Glutamatergic neuron (in vitro differentiated cells): ENCODE measurements around the gene DIDO1. TPM values are rescaled to one million over a fixed set of nuclear protein-coding genes. Genes with fewer than 3 reads are reported as not detected.

Experiments used
- DNase-seq: peaks from one replicate; pipeline ENCODE4 v3.0.0; 2022
- H3K27ac Mint-ChIP-seq: one replicate; pipeline ENCODE4 v1.8.0; 2020; ENCODE audit warnings: mild to moderate bottlenecking, mixed read lengths, inconsistent platforms; ENCODE audit not compliant: unreplicated experiment
- H3K27me3 Mint-ChIP-seq: one replicate; pipeline ENCODE4 v1.8.0; 2020; ENCODE audit warnings: mild to moderate bottlenecking, moderate library complexity, mixed read lengths, inconsistent platforms; ENCODE audit not compliant: unreplicated experiment
- H3K36me3 Mint-ChIP-seq: one replicate; pipeline ENCODE4 v1.8.0; 2020; ENCODE audit warnings: mild to moderate bottlenecking, mixed read lengths, inconsistent platforms; ENCODE audit not compliant: unreplicated experiment
- H3K4me1 Mint-ChIP-seq: one replicate; pipeline ENCODE4 v1.8.0; 2020; ENCODE audit warnings: mild to moderate bottlenecking, low read depth, mixed read lengths, inconsistent platforms; ENCODE audit not compliant: unreplicated experiment
- H3K4me3 Mint-ChIP-seq: one replicate; pipeline ENCODE4 v1.8.0; 2020; ENCODE audit warnings: mild to moderate bottlenecking, mixed read lengths, inconsistent platforms; ENCODE audit not compliant: unreplicated experiment
- H3K9me3 Mint-ChIP-seq: one replicate; pipeline ENCODE4 v1.8.0; 2020; ENCODE audit warnings: mild to moderate bottlenecking, moderate library complexity, mixed read lengths, inconsistent platforms; ENCODE audit not compliant: unreplicated experiment
- CTCF ChIP-seq: fragments of 200-600 bp; sonication (generic); IDR thresholded peaks from one replicate; pipeline ENCODE4 v1.5.0; 2021; ENCODE audit not compliant: partially characterized antibody, unreplicated experiment
- total RNA-seq: library from RNA; stranded (reverse); fragmentation: NEBNext Ultra II Directional; extraction: Animal tissue kit (Norgen Biotek cat#: 25700); gene quantifications from one replicate; pipeline ENCODE4 v1.2.1, GENCODE V29; 2021; ENCODE audit not compliant: unreplicated experiment

Gene DIDO1
- total RNA-seq, 1 donor from 2014 or later, result 77.8 TPM

DNA sequence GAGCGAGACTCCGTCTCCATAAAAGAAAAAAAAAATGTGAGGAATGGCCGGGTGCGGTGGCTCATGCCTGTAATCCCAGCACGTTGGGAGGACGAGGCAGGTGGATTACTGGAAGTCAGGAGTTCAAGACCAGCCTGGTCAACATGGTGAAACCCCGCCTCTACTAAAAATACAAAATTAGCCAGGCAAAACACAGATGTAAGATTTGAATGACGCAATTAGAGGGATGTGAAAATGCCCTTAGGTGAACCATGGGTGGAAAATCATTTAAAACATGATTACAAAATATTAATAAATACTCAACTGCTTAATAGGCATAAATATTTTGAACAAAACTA lies 88.5 kb downstream of the DIDO1 start:
- DNase-seq, result no peak
- Mint-ChIP-seq H3K4me3 (no peak overlapping the region), H3K27ac (no peak overlapping the region), H3K36me3 (no peaks in the 10 kb centered on the region), H3K4me1 (peaks cover 25% of the 10 kb centered on the region), H3K9me3 (no peaks in the 10 kb centered on the region), H3K27me3 (peaks cover 5% of the 10 kb centered on the region)
- TF ChIP-seq CTCF, result no peak

- Mint-ChIP-seq H3K4me3 (no peak overlapping the region), H3K27me3 (peaks cover 7% of the 10 kb centered on the region), H3K27ac (no peak overlapping the region), H3K36me3 (no peaks in the 10 kb centered on the region), H3K9me3 (no peaks in the 10 kb centered on the region), H3K4me1 (peaks cover 28% of the 10 kb centered on the region)
- no peak for TF ChIP-seq CTCF
- DNase-seq, result no peak
Measured at GRCh38 chr20:62836967-62837490, 89.3 kb downstream of the DIDO1 start.

DNA sequence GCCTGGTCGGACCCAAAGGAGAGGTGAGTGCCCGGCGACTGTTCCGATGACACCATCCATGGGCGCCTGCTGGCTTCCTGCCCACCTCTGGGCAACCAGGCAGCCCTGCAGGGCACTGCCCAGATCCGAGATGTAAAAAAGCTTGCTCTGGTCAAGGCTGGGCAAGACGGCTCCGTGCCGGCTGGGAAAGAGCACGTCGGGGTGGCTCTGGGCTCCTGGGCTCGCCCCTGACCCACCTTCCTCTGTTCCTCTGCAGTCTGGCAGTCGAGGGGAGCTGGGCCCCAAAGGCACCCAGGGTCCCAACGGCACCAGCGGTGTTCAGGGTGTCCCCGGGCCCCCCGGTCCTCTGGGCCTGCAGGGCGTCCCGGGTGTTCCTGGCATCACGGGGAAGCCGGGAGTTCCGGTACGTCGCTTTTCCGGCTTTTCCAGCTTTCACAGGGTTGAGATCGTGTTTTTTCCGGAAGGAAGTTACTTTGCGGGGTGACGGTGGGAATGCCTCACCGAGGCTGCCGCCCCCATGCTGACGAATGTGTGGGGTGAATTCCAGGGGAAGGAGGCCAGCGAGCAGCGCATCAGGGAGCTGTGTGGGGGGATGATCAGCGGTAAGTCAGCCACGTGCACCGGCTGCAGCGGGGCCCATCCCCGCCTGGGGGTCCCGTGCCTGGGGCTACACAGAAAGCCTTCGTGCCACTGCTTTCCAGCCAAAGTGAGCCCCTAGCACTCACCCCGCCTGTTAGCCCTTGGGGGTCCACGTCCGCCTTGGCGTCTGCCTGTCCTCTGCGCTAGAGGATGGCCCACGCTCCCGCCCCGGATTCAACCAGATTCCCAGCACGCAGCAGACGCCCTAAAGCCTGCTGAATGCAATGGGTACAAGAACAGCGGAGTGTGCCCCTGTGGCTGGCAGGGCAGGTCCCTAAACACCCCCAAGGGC lies 90.1 kb downstream of the DIDO1 start:
- DNase-seq, result no peak
- no peak for TF ChIP-seq CTCF
- Mint-ChIP-seq H3K27ac (no peak overlapping the region), H3K36me3 (no peaks in the 10 kb centered on the region), H3K27me3 (peaks cover 7% of the 10 kb centered on the region), H3K9me3 (no peaks in the 10 kb centered on the region), H3K4me1 (peaks cover 29% of the 10 kb centered on the region), H3K4me3 (no peak overlapping the region)

- peak overlapping the region; percentile 25 for H3K4me3 Mint-ChIP-seq
- H3K27me3 Mint-ChIP-seq, result peaks cover 4% of the 10 kb centered on the region
- TF ChIP-seq CTCF, result no peak
- peak overlapping the region; percentile 17 for H3K27ac Mint-ChIP-seq
- no peaks in the 10 kb centered on the region for H3K9me3 Mint-ChIP-seq
- H3K36me3 Mint-ChIP-seq, result no peaks in the 10 kb centered on the region
- peaks cover 26% of the 10 kb centered on the region for H3K4me1 Mint-ChIP-seq
- DNase-seq, result peak; percentile 19
Measured at GRCh38 chr20:62834967-62835730, 91.2 kb downstream of the DIDO1 start.
